Erythroblast (primary cell): Measurements from ENCODE around the gene SNED1.

Source experiments
- GATA1 ChIP-seq: IDR thresholded peaks from 2 replicates; pipeline ENCODE4 v1.6.1; 2011; ENCODE audit warnings: low read depth, mild to moderate bottlenecking, control low read depth, low read length, moderate library complexity
- POLR2A ChIP-seq: IDR thresholded peaks from 2 replicates; pipeline ENCODE4 v1.6.1; 2011; ENCODE audit warnings: mild to moderate bottlenecking, low read length

DNA sequence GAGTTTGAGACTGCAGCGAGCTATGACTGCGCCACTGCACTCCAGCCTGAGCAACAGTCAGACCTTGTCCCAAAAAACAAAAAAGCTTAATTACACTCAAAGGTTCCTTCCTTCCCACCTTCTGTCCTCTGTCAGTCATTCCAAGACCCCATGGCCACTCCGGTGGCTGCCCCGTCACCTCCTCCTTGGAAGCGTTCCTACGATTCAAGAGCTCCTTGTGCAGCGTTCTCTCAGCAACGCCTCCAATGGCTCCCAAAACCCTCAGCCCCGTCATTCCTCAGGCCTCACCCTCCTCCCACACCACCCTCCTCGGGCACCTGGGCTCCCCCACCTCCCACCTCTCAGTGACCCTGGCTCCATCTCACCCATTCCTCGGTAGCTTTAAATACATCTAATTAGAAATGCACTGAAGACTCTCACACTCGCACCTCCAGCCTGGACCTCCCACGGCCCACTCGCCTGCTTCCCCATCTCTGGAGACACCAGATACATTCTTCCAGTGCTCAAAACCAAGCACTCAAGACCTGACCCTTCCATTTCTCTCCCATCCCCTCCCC lies 142.9 kb downstream of the SNED1 start:
- TF ChIP-seq POLR2A (no peak), GATA1 (no peak)
